HEK293T (cell line): ENCODE measurements around the gene VPS35L.

Experiments
- CTCF ChIA-PET: fragments of 350-600 bp; formaldehyde crosslinking; extraction: SDS; loops from one replicate; lab custom pipeline; 2021; ENCODE audit warnings: antibody characterized with exemption, inconsistent platforms; lab: Yijun Ruan, JAX
- POLR2A ChIA-PET: fragments of 350-600 bp; formaldehyde crosslinking; extraction: SDS; loops from one replicate; lab custom pipeline; 2020; ENCODE audit warnings: antibody characterized with exemption, inconsistent platforms; lab: Yijun Ruan, JAX
- DNase-seq: peaks from one replicate; pipeline ENCODE4 v3.0.0; 2012; ENCODE audit warnings: mixed read lengths; ENCODE audit errors: extremely low spot score
- ARNT ChIP-seq: fragments of 450-650 bp; IDR thresholded peaks from 2 replicates; pipeline ENCODE4 v1.6.1; 2017; ENCODE audit warnings: mild to moderate bottlenecking
- BHLHE40 ChIP-seq: fragments of 450-650 bp; IDR thresholded peaks from 2 replicates; pipeline ENCODE4 v1.6.1; 2016; ENCODE audit warnings: mild to moderate bottlenecking, moderate library complexity, borderline replicate concordance
- CTBP1 ChIP-seq: fragments of 450-650 bp; IDR thresholded peaks from 2 replicates; pipeline ENCODE4 v1.6.1; 2016; ENCODE audit warnings: borderline replicate concordance
- ELF4 ChIP-seq: fragments of 450-650 bp; IDR thresholded peaks from 2 replicates; pipeline ENCODE4 v1.6.1; 2017; ENCODE audit warnings: antibody characterized with exemption
- FOXA1 ChIP-seq: fragments of 450-650 bp; IDR thresholded peaks from 2 replicates; pipeline ENCODE4 v1.6.1; 2016; ENCODE audit warnings: mild to moderate bottlenecking
- FOXK2 ChIP-seq: fragments of 450-650 bp; IDR thresholded peaks from 2 replicates; pipeline ENCODE4 v1.6.1; 2016; ENCODE audit warnings: mild to moderate bottlenecking
- FOXM1 ChIP-seq: fragments of 450-650 bp; IDR thresholded peaks from 2 replicates; pipeline ENCODE4 v1.6.1; 2017; ENCODE audit warnings: mild to moderate bottlenecking, borderline replicate concordance
- HDGF ChIP-seq: fragments of 450-650 bp; IDR thresholded peaks from 2 replicates; pipeline ENCODE4 v1.6.1; 2017; ENCODE audit warnings: antibody characterized with exemption, borderline replicate concordance
- L3MBTL2 ChIP-seq: fragments of 450-650 bp; conservative IDR thresholded peaks from 2 replicates; pipeline ENCODE4 v1.6.1; 2016; ENCODE audit warnings: mild to moderate bottlenecking
- LEF1 ChIP-seq: fragments of 450-650 bp; IDR thresholded peaks from 2 replicates; pipeline ENCODE4 v1.6.1; 2017; ENCODE audit warnings: mild to moderate bottlenecking, borderline replicate concordance
- NFRKB ChIP-seq: fragments of 450-650 bp; IDR thresholded peaks from 2 replicates; pipeline ENCODE4 v1.6.1; 2016; ENCODE audit warnings: mild to moderate bottlenecking, moderate library complexity
- PKNOX1 ChIP-seq: fragments of 450-650 bp; IDR thresholded peaks from 2 replicates; pipeline ENCODE4 v1.6.1; 2016
- SP1 ChIP-seq: fragments of 450-650 bp; IDR thresholded peaks from 2 replicates; pipeline ENCODE4 v1.6.1; 2017
- SUZ12 ChIP-seq: fragments of 450-650 bp; IDR thresholded peaks from 2 replicates; pipeline ENCODE4 v1.6.1; 2016; ENCODE audit warnings: mild to moderate bottlenecking
- TARDBP ChIP-seq: fragments of 450-650 bp; IDR thresholded peaks from 2 replicates; pipeline ENCODE4 v1.6.1; 2016
- ZNF384 ChIP-seq: fragments of 450-650 bp; IDR thresholded peaks from 2 replicates; pipeline ENCODE4 v1.6.1; 2016

Gene VPS35L

GRCh38 chr16:19515757-19516156 lies 39.7 kb upstream of the VPS35L start:
- no peak for DNase-seq
- POLR2A ChIA-PET, result no interaction called here
- CTCF ChIA-PET, result no interaction called here
- TF ChIP-seq FOXM1 (no peak), PKNOX1 (no peak), BHLHE40 (no peak), ELF4 (no peak), LEF1 (no peak), SP1 (no peak), NFRKB (no peak), FOXK2 (no peak), ARNT (no peak), TARDBP (no peak), ZNF384 (no peak), HDGF (no peak), CTBP1 (no peak), L3MBTL2 (no peak), FOXA1 (no peak), SUZ12 (no peak)

DNA sequence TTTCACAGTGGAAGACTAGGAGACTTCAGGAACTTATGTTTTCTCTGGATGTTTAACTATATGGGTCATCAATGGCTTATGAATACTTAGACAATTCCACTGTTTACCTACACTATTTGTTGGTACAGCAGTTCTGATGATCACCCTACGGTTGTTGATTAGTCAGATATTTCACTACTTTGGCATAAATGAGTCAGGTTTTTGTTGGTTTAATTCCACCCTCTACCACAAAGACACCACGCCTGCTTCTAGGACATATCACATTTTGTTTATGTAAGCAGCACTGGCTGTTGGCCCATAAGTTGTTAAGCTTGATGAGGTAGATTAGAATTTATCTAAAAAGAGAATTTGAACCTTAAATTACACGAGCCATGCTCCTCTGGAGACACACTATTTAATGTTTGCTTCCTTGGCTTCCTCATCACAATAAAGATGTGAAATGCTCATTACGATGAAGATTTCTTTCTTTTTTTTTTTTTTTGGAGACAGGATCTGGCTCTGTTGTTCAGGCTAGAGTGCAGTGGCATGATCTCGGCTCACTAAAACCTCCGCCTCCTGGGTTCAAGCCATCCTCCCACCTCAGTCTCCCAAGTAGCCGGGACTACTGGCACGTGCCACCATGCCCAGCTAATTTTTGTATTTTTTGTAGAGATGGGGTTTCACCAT lies 37.9 kb upstream of the VPS35L start:
- ChIA-PET CTCF (no interaction called here), POLR2A (interaction anchor here (1.0 kb wide), 1 partner anchor 38 kb away, joined by 3 read pairs; the partner anchor contains the start of gene VPS35L)
- DNase-seq, result no peak
- no peak for TF ChIP-seq FOXM1
- TF ChIP-seq HDGF, result no peak
- no peak for TF ChIP-seq PKNOX1
- no peak for TF ChIP-seq BHLHE40
- TF ChIP-seq ARNT, result no peak
- TF ChIP-seq SP1, result no peak
- no peak for TF ChIP-seq SUZ12
- no peak for TF ChIP-seq FOXA1

GRCh38 chr16:19518388-19518787 lies 37.1 kb upstream of the VPS35L start:
- peak; percentile 73 for TF ChIP-seq PKNOX1
- no peak for TF ChIP-seq HDGF
- DNase-seq, result no peak
- CTCF ChIA-PET, result no interaction called here
- POLR2A ChIA-PET, result no interaction called here

GRCh38 chr16:19520861-19521331 lies 34.6 kb upstream of the VPS35L start:
- ChIA-PET POLR2A (interaction anchor here (0.8 to 1.8 kb wide), 3 partner anchors 14 to 36 kb away, joined by 3 to 5 read pairs (median 4); partner anchors contain the start of gene VPS35L), CTCF (no interaction called here)
- DNase-seq, result peak; percentile 12
- TF ChIP-seq BHLHE40 (no peak), HDGF (no peak), LEF1 (no peak), PKNOX1 (no peak), CTBP1 (no peak), L3MBTL2 (no peak), SUZ12 (no peak), ELF4 (no peak), ARNT (no peak), SP1 (no peak), FOXA1 (no peak), ZNF384 (no peak), NFRKB (no peak), FOXM1 (no peak), TARDBP (no peak), FOXK2 (no peak)

GRCh38 chr16:19521471-19522396 lies 33.8 kb upstream of the VPS35L start, which contains the start of gene GDE1:
GDE1 (minus strand) TSS chr16:19522098; CDS start chr16:19521964, 134 bp downstream.
- DNase-seq, result peak; percentile 89
- POLR2A ChIA-PET, result interaction anchor here (1.1 to 1.8 kb wide), 2 partner anchors 15 to 35 kb away, joined by 4 to 5 read pairs; no protein-coding TSS in a partner anchor
- TF ChIP-seq ZNF384 (no peak), ARNT (no peak), FOXA1 (no peak), FOXK2 (no peak), LEF1 (no peak), SUZ12 (no peak), HDGF (no peak), FOXM1 (no peak), SP1 (no peak), BHLHE40 (no peak), TARDBP (no peak), ELF4 (no peak), CTBP1 (no peak), PKNOX1 (no peak)
- CTCF ChIA-PET, result no interaction called here
